HEK293 (cell line): ENCODE measurements around the gene FRMD5.

Source experiments
- CTCF ChIA-PET: fragments of 350-600 bp; formaldehyde crosslinking; extraction: SDS; loops from one replicate; lab custom pipeline; 2021; ENCODE audit warnings: antibody characterized with exemption; lab: Yijun Ruan, JAX
- POLR2A ChIA-PET: fragments of 300-600 bp; formaldehyde crosslinking; extraction: SDS; loops from one replicate; lab custom pipeline; 2020; ENCODE audit warnings: antibody characterized with exemption, inconsistent platforms; lab: Yijun Ruan, JAX
- H3K27ac ChIP-seq: fragments of 200-500 bp; sonication (Bioruptor generic); 2 replicates; pipeline ENCODE4 v1.5.1; 2014; ENCODE audit warnings: low read depth, low read length, control low read depth, inconsistent platforms; ENCODE audit errors: extremely low read depth
- H3K36me3 ChIP-seq, 2 experiments: fragments of 200-500 bp in 1 of 2; sonication (Bioruptor generic) in 1 of 2; 1 replicate in 1 of 2; 2 replicates in 1 of 2; pipeline ENCODE4 v1.5.1; 2014 to 2017; ENCODE audit warnings: inconsistent platforms in 2 of 2, low read length in 2 of 2; ENCODE audit not compliant: control insufficient read depth in 2 of 2, insufficient read depth in 1 of 2
- H3K4me1 ChIP-seq: fragments of 200-500 bp; sonication (Bioruptor generic); 2 replicates; pipeline ENCODE4 v1.5.1; 2014; ENCODE audit warnings: mild to moderate bottlenecking, low read length, inconsistent platforms; ENCODE audit not compliant: control insufficient read depth, insufficient read depth
- H3K4me3 ChIP-seq: 2 replicates; pipeline ENCODE4 v1.5.1; 2011; ENCODE audit warnings: low read depth, mild to moderate bottlenecking, control low read depth, low read length, moderate library complexity
- H3K9me3 ChIP-seq: fragments of 200-500 bp; sonication (Bioruptor generic); 2 replicates; pipeline ENCODE4 v1.5.1; 2014; ENCODE audit warnings: low read depth, low read length, inconsistent platforms; ENCODE audit not compliant: control insufficient read depth, insufficient read depth
- GLIS2 ChIP-seq: fragments of 450-650 bp; formaldehyde crosslinking; IDR thresholded peaks from 2 replicates; pipeline ENCODE4 v1.5.1; 2016; ENCODE audit warnings: missing biosample characterization, missing genetic modification characterization
- KLF17 ChIP-seq: fragments of 450-650 bp; formaldehyde crosslinking; IDR thresholded peaks from 2 replicates; pipeline ENCODE4 v1.5.1; 2016; ENCODE audit warnings: missing biosample characterization, missing genetic modification characterization
- TCF7L2 ChIP-seq: IDR thresholded peaks from 2 replicates; pipeline ENCODE4 v1.6.1; 2011; ENCODE audit warnings: low read depth, mild to moderate bottlenecking, inconsistent platforms, low read length, moderate library complexity, borderline replicate concordance
- ZBTB8A ChIP-seq: fragments of 450-650 bp; formaldehyde crosslinking; IDR thresholded peaks from 2 replicates; pipeline ENCODE4 v1.5.1; 2016; ENCODE audit warnings: missing biosample characterization, missing genetic modification characterization
- ZEB2 ChIP-seq: fragments of 450-650 bp; formaldehyde crosslinking; IDR thresholded peaks from 2 replicates; pipeline ENCODE4 v1.5.1; 2016; ENCODE audit warnings: missing biosample characterization, missing genetic modification characterization
- ZNF133 ChIP-seq: fragments of 450-650 bp; formaldehyde crosslinking; IDR thresholded peaks from 2 replicates; pipeline ENCODE4 v1.5.1; 2016; ENCODE audit warnings: missing biosample characterization, missing genetic modification characterization
- ZNF23 ChIP-seq: fragments of 450-650 bp; formaldehyde crosslinking; IDR thresholded peaks from 2 replicates; pipeline ENCODE4 v1.5.1; 2016; ENCODE audit warnings: missing biosample characterization, missing genetic modification characterization, borderline replicate concordance
- ZNF274 ChIP-seq, 2 experiments: fragments of 200-500 bp in 1 of 2; fragments of 450-650 bp in 1 of 2; sonication (Bioruptor generic) in 1 of 2; formaldehyde crosslinking in 1 of 2; IDR thresholded peaks; 2 replicates each; pipeline versions ENCODE4 v1.5.1 to v1.6.1; 2014 to 2016; ENCODE audit warnings: borderline replicate concordance in 1 of 2, inconsistent platforms in 1 of 2, low read length in 1 of 2, missing biosample characterization in 1 of 2, missing genetic modification characterization in 1 of 2
- ZNF302 ChIP-seq: fragments of 450-650 bp; formaldehyde crosslinking; IDR thresholded peaks from 2 replicates; pipeline ENCODE4 v1.5.1; 2016; ENCODE audit warnings: missing biosample characterization, missing genetic modification characterization, low read depth
- ZNF311 ChIP-seq: fragments of 450-650 bp; formaldehyde crosslinking; IDR thresholded peaks from 2 replicates; pipeline ENCODE4 v1.5.1; 2017; ENCODE audit warnings: missing biosample characterization, missing genetic modification characterization, borderline replicate concordance
- ZNF354C ChIP-seq: fragments of 450-650 bp; formaldehyde crosslinking; IDR thresholded peaks from 2 replicates; pipeline ENCODE4 v1.5.1; 2016; ENCODE audit warnings: missing biosample characterization, missing genetic modification characterization, low read depth, borderline replicate concordance
- ZNF501 ChIP-seq: fragments of 450-650 bp; formaldehyde crosslinking; IDR thresholded peaks from 2 replicates; pipeline ENCODE4 v1.5.1; 2016; ENCODE audit warnings: missing biosample characterization, missing genetic modification characterization
- ZNF521 ChIP-seq: fragments of 450-650 bp; formaldehyde crosslinking; IDR thresholded peaks from 2 replicates; pipeline ENCODE4 v1.5.1; 2017; ENCODE audit warnings: missing biosample characterization, mild to moderate bottlenecking, missing genetic modification characterization
- ZNF529 ChIP-seq: fragments of 450-650 bp; formaldehyde crosslinking; IDR thresholded peaks from 2 replicates; pipeline ENCODE4 v1.5.1; 2017; ENCODE audit warnings: missing genetic modification characterization, missing biosample characterization; ENCODE audit not compliant: insufficient replicate concordance
- ZNF626 ChIP-seq: fragments of 450-650 bp; sonication (Bioruptor Pico); formaldehyde crosslinking; IDR thresholded peaks from 2 replicates; pipeline ENCODE4 v1.5.1; 2018; ENCODE audit warnings: missing biosample characterization, missing genetic modification characterization, inconsistent platforms
- ZNF639 ChIP-seq: fragments of 450-650 bp; formaldehyde crosslinking; IDR thresholded peaks from 2 replicates; pipeline ENCODE4 v1.5.1; 2016; ENCODE audit warnings: missing biosample characterization, missing genetic modification characterization
- ZNF654 ChIP-seq: fragments of 450-650 bp; formaldehyde crosslinking; IDR thresholded peaks from 2 replicates; pipeline ENCODE4 v1.5.1; 2016; ENCODE audit warnings: low read depth, missing biosample characterization, missing genetic modification characterization
- ZNF670 ChIP-seq: fragments of 450-650 bp; formaldehyde crosslinking; IDR thresholded peaks from 2 replicates; pipeline ENCODE4 v1.5.1; 2016; ENCODE audit warnings: missing biosample characterization, missing genetic modification characterization, low read depth
- ZNF768 ChIP-seq: fragments of 450-650 bp; formaldehyde crosslinking; IDR thresholded peaks from 2 replicates; pipeline ENCODE4 v1.5.1; 2018; ENCODE audit warnings: missing biosample characterization, mild to moderate bottlenecking, missing genetic modification characterization
- ZNF777 ChIP-seq: fragments of 450-650 bp; formaldehyde crosslinking; IDR thresholded peaks from 2 replicates; pipeline ENCODE4 v1.5.1; 2017; ENCODE audit warnings: missing biosample characterization, missing genetic modification characterization, borderline replicate concordance
- ZSCAN23 ChIP-seq: fragments of 450-650 bp; formaldehyde crosslinking; IDR thresholded peaks from 2 replicates; pipeline ENCODE4 v1.5.1; 2016; ENCODE audit warnings: missing biosample characterization, missing genetic modification characterization
- TF ChIP-seq, protein P1 (sequence below): fragments of 450-650 bp; formaldehyde crosslinking; IDR thresholded peaks from 2 replicates; pipeline ENCODE4 v1.5.1; 2016; ENCODE audit warnings: missing biosample characterization, missing genetic modification characterization
- TF ChIP-seq, protein P2 (sequence below): fragments of 450-650 bp; formaldehyde crosslinking; IDR thresholded peaks from 2 replicates; pipeline ENCODE4 v1.5.1; 2016; ENCODE audit warnings: missing biosample characterization, missing genetic modification characterization

Gene FRMD5

DNA sequence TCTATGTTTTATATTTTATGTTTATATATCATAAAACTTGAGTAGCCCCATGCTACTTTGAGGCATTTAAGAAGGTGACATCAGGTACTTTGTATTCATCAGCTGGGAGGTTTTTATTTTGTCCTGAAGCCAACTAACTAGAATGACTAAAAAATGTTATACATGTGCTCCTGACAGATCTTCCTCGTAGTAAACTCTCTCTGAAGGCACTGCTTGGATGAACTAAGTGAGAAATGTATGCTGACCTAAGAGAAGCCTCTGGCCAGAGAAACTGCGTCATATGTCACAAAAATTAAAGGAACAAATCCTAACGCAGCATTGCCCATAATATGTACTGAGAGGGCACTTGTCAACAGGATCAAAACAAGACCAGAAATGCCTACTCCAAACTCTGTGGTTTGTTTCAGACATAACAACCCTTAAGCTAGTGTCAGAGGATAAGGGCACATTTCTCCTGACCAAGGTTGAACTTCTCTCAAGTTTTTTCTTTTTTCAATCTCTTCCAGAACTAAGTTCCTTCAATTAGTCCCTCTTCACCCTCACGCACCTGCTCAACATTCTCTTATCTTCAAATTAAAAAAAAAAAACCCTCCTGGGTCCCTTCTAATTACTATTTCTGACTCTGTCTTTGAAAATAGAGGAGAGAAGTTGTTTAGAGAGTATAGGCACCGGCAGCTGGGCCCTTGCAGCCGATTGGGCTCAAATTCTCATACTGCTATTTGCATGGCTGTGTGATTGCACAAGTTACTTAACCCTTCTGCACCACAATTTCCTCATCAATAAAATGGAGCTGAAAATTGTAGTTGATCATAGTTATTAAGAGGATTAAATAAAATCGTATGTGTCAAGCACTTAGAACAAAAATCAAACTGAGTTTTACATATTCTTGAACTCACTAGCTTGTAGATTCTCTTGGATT lies 159.0 kb downstream of the FRMD5 start:
- TF ChIP-seq GLIS2 (tag by site-specific recombination) = no peak
- no peak for TF ChIP-seq KLF17 (tag by site-specific recombination)
- TF ChIP-seq ZBTB8A = no peak
- no peak for TF ChIP-seq ZNF768 (tag by site-specific recombination)
- TF ChIP-seq ZNF501 (tag by site-specific recombination) = no peak
- POLR2A ChIA-PET = no interaction called here
- no peak overlapping the region for H3K27ac ChIP-seq
- CTCF ChIA-PET = interaction anchor here (0.6 kb wide), 1 partner anchor 728 kb away, joined by 4 read pairs; no protein-coding TSS in a partner anchor
- no peaks in the 10 kb centered on the region for H3K9me3 ChIP-seq
- H3K36me3 ChIP-seq = no peaks in the 10 kb centered on the region
- H3K4me3 ChIP-seq = no peak overlapping the region
- H3K4me1 ChIP-seq = no peaks in the 10 kb centered on the region

DNA sequence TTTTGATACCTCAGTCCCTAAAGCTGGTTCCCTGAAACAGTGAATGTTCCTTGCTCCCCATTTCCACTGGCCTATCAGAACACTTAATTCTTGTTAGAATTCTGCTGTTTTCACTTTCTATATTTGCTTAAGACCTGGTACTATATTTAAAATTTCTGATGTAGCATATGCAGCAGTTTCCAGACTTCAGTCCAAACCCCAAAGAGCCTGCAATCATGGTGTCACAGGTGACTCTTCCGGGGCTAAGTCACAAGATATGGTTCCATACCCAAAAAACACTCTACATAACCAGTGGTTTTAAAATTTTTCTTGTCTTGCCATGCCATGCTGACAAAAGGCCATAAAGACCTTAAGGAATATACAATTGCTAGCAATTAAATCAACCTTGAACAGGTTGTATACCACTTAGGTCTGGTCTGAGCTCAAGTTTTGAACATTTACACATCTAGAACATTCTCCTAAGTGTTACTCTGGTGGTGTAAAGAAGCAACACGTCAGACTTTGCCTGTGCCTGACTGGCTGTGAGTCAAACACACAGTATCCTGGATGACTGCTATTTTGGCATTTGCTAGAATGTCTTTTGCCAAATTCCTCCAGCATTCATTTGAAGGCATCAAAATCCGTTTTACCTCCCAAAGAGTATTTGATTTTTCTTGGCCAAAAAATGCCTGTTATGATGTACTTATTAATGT lies 160.0 kb downstream of the FRMD5 start:
- Histone ChIP-seq H3K27ac (no peak overlapping the region), H3K36me3 (no peaks in the 10 kb centered on the region), H3K4me1 (no peaks in the 10 kb centered on the region), H3K9me3 (no peaks in the 10 kb centered on the region), H3K4me3 (no peak overlapping the region)
- TF ChIP-seq ZNF133 (tag by site-specific recombination) = no peak
- TF ChIP-seq ZNF311 = no peak
- TF ChIP-seq, protein P1, sequence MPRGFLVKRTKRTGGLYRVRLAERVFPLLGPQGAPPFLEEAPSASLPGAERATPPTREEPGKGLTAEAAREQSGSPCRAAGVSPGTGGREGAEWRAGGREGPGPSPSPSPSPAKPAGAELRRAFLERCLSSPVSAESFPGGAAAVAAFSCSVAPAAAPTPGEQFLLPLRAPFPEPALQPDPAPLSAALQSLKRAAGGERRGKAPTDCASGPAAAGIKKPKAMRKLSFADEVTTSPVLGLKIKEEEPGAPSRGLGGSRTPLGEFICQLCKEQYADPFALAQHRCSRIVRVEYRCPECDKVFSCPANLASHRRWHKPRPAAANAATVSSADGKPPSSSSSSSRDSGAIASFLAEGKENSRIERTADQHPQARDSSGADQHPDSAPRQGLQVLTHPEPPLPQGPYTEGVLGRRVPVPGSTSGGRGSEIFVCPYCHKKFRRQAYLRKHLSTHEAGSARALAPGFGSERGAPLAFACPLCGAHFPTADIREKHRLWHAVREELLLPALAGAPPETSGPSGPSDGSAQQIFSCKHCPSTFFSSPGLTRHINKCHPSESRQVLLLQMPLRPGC (tag by site-specific recombination) = no peak
- POLR2A ChIA-PET = no interaction called here
- CTCF ChIA-PET = no interaction called here

GRCh38 chr15:44034334-44034733 lies 160.7 kb downstream of the FRMD5 start:
- POLR2A ChIA-PET = no interaction called here
- CTCF ChIA-PET = no interaction called here
- no peaks in the 10 kb centered on the region for H3K9me3 ChIP-seq
- H3K36me3 ChIP-seq = no peaks in the 10 kb centered on the region
- no peak overlapping the region for H3K4me3 ChIP-seq
- no peak overlapping the region for H3K27ac ChIP-seq
- no peaks in the 10 kb centered on the region for H3K4me1 ChIP-seq
- no peak for TF ChIP-seq ZNF639 (tag by site-specific recombination)
- TF ChIP-seq, protein P2, sequence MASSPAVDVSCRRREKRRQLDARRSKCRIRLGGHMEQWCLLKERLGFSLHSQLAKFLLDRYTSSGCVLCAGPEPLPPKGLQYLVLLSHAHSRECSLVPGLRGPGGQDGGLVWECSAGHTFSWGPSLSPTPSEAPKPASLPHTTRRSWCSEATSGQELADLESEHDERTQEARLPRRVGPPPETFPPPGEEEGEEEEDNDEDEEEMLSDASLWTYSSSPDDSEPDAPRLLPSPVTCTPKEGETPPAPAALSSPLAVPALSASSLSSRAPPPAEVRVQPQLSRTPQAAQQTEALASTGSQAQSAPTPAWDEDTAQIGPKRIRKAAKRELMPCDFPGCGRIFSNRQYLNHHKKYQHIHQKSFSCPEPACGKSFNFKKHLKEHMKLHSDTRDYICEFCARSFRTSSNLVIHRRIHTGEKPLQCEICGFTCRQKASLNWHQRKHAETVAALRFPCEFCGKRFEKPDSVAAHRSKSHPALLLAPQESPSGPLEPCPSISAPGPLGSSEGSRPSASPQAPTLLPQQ = no peak
- no peak for TF ChIP-seq ZNF354C (tag by site-specific recombination)
- TF ChIP-seq ZNF521 (tag by site-specific recombination) = no peak
- TF ChIP-seq ZSCAN23 (tag by site-specific recombination) = no peak
- TF ChIP-seq ZNF654 = no peak
- TF ChIP-seq ZNF529 (tag by site-specific recombination) = no peak
- no peak for TF ChIP-seq ZNF23 (tag by site-specific recombination)
- TF ChIP-seq TCF7L2 = no peak
- no peak for TF ChIP-seq ZNF777 (tag by site-specific recombination)
- TF ChIP-seq ZNF626 (tag by site-specific recombination) = no peak
- TF ChIP-seq ZEB2 (tag by site-specific recombination) = no peak
- TF ChIP-seq ZNF302 (tag by site-specific recombination) = no peak
- no peak for TF ChIP-seq ZNF274 (IDR thresholded peaks at IDR 0.05; ENCODE audit: low read length)
- no peak for TF ChIP-seq ZNF274 (tag by site-specific recombination; IDR thresholded peaks at IDR 0.05; ENCODE audit: borderline replicate concordance)
- no peak for TF ChIP-seq ZNF670 (tag by site-specific recombination)
